Mesendoderm (in vitro differentiated cells): ENCODE results near the gene LRRC17.
"Not testable (repeated sequence)": the region's sequence is repeated elsewhere in the genome, so short reads cannot be mapped to it uniquely, and the experiment has no call there.

Experiments
- DNase-seq: peaks from one replicate; pipeline ENCODE4 v3.0.0; 2013
- H2AK5ac ChIP-seq: 2 replicates; pipeline ENCODE4 v1.6.1; 2013; ENCODE audit warnings: low read length, inconsistent platforms
- H2BK120ac ChIP-seq: 2 replicates; pipeline ENCODE4 v1.6.1; 2013; ENCODE audit warnings: low read depth, mild to moderate bottlenecking, low read length, moderate library complexity, mixed read lengths
- H2BK15ac ChIP-seq: replicated peaks from 2 replicates; pipeline ENCODE4 v1.6.1; 2013; ENCODE audit warnings: low read depth, mild to moderate bottlenecking, moderate library complexity
- H2BK5ac ChIP-seq: 2 replicates; pipeline ENCODE4 v1.6.1; 2013; ENCODE audit warnings: low read length, inconsistent platforms
- H3K18ac ChIP-seq: 2 replicates; pipeline ENCODE4 v1.6.1; 2013; ENCODE audit warnings: mild to moderate bottlenecking, low read length, mixed read lengths
- H3K23ac ChIP-seq: one replicate; pipeline ENCODE4 v1.6.1; 2013; ENCODE audit warnings: low read length
- H3K27ac ChIP-seq: 2 replicates; pipeline ENCODE4 v1.5.1; 2013; ENCODE audit warnings: low read depth, mild to moderate bottlenecking, inconsistent platforms, low read length, moderate library complexity
- H3K27me3 ChIP-seq: 2 replicates; pipeline ENCODE4 v1.6.1; 2013; ENCODE audit warnings: low read length, control low read depth, mild to moderate bottlenecking, inconsistent platforms; ENCODE audit not compliant: insufficient read depth, poor library complexity
- H3K36me3 ChIP-seq: 2 replicates; pipeline ENCODE4 v1.6.1; 2013; ENCODE audit warnings: low read length, inconsistent platforms; ENCODE audit not compliant: control insufficient read depth, insufficient read depth
- H3K4ac ChIP-seq: one replicate; pipeline ENCODE4 v1.6.1; 2013; ENCODE audit warnings: low read depth, mild to moderate bottlenecking, low read length, moderate library complexity
- H3K4me1 ChIP-seq: 2 replicates; pipeline ENCODE4 v1.6.1; 2013; ENCODE audit warnings: low read depth, low read length, inconsistent platforms; ENCODE audit not compliant: control insufficient read depth
- H3K4me2 ChIP-seq: 2 replicates; pipeline ENCODE4 v1.6.1; 2013; ENCODE audit warnings: low read length
- H3K4me3 ChIP-seq: 2 replicates; pipeline ENCODE4 v1.5.1; 2013; ENCODE audit warnings: mild to moderate bottlenecking, low read length
- H3K56ac ChIP-seq: one replicate; pipeline ENCODE4 v1.6.1; 2013; ENCODE audit warnings: low read length
- H3K79me1 ChIP-seq: 2 replicates; pipeline ENCODE4 v1.6.1; 2013; ENCODE audit warnings: low read length, inconsistent platforms
- H3K79me2 ChIP-seq: 2 replicates; pipeline ENCODE4 v1.6.1; 2013; ENCODE audit warnings: mild to moderate bottlenecking, low read length; ENCODE audit not compliant: control insufficient read depth, insufficient read depth
- H3K9ac ChIP-seq: 2 replicates; pipeline ENCODE4 v1.6.1; 2013; ENCODE audit warnings: low read length, inconsistent platforms
- H4K5ac ChIP-seq: one replicate; pipeline ENCODE4 v1.6.1; 2013; ENCODE audit warnings: low read length
- H4K8ac ChIP-seq: one replicate; pipeline ENCODE4 v1.6.1; 2013; ENCODE audit warnings: low read depth, mild to moderate bottlenecking, control low read depth, low read length, moderate library complexity
- WGBS: extraction: QIAGEN DNeasy Blood & Tissue Kit; methylation state at CpG from one replicate; pipeline ENCODE4 v1.1.7; 2013; ENCODE audit warnings: low lambda C conversion rate, missing lambda C conversion rate; ENCODE audit not compliant: insufficient coverage; ENCODE audit errors: extremely low coverage; 5-methylcytosine and 5-hydroxymethylcytosine counted together

LRRC17 gene

DNA sequence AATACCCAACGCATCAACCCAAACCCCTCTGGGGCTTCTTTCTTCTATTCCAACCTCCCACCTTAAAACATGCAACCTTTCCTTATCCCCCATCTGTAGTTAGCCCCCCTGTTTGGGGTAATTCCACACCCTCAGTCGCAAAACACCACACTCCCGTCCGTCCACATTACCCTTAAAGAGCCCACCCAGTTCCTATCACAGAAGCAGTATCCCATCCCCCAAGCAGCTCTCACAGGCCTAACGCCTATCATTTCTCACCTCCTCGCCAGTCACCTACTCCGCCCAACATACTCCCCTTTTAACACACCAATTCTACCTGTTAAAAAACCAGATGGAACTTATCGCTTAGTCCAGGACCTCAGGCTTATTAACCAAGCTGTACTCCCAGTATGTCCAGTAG, 63.7 kb downstream of the LRRC17 start:
- Histone ChIP-seq H2BK5ac (no peak overlapping the region), H4K5ac (no peak overlapping the region), H3K9ac (no peak overlapping the region), H3K27me3 (no peaks in the 10 kb centered on the region), H3K79me2 (no peaks in the 10 kb centered on the region), H2AK5ac (no peak overlapping the region), H3K79me1 (no peaks in the 10 kb centered on the region), H2BK120ac (no peak overlapping the region), H3K4me2 (no peak overlapping the region), H3K4me3 (no peak overlapping the region), H3K4me1 (no peaks in the 10 kb centered on the region), H3K36me3 (no peaks in the 10 kb centered on the region), H3K56ac (no peak overlapping the region), H2BK15ac (no peak overlapping the region), H3K27ac (no peak overlapping the region), H3K18ac (no peak overlapping the region), H3K4ac (no peak overlapping the region), H4K8ac (no peak overlapping the region), H3K23ac (no peak overlapping the region)
- DNase-seq, result no peak
- WGBS, result 100% methylated on average over 3 of the region's 8 CpGs

DNA sequence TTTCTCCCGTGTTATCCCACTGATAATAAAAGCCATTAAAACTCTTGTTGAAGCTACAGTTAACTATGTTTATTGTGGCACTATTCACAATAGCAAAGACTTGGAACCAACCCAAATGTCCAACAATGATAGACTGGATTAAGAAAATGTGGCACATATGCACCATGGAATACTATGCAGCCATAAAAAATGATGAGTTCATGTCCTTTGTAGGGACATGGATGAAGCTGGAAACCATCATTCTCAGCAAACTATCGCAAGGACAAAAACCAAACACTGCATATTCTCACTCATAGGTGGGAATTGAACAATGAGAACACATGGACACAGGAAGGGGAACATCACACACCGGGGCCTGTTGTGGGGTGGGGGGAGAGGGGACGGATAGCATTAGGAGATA, 64.8 kb downstream of the LRRC17 start:
- H3K27me3 ChIP-seq, H3K27ac ChIP-seq, H4K5ac ChIP-seq, H3K18ac ChIP-seq, H3K23ac ChIP-seq, H2BK120ac ChIP-seq, H3K4me1 ChIP-seq, H2AK5ac ChIP-seq, H3K4me2 ChIP-seq, H3K56ac ChIP-seq, H2BK15ac ChIP-seq, H3K4me3 ChIP-seq, H3K79me2 ChIP-seq, H2BK5ac ChIP-seq, H4K8ac ChIP-seq, H3K4ac ChIP-seq, H3K36me3 ChIP-seq, H3K9ac ChIP-seq, H3K79me1 ChIP-seq, DNase-seq: not testable (repeated sequence)
- WGBS, result no CpG with 5 or more reads among the region's 4 CpGs

DNA sequence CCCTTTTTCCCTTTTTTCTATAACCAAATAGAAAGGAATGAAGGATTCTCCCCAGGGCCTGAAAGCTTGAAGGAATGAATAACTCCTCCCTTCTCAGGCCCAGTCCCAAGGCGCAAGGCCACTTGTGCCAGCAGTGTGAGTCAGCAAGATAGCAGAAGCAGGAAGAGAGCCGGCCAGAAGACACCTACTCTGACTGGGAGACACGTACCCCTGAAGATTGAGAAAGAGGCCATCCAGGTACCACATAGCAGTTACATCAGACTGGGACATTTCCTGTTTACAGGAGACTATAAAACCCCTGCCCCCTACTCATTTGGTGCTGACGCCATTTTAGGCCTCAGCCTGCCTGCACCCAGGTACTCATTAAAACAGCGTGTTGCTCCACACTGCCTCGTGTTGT, 65.5 kb downstream of the LRRC17 start:
- WGBS, result no CpG with 5 or more reads among the region's 6 CpGs
- no peak overlapping the region for H2BK120ac ChIP-seq
- H3K4me3 ChIP-seq, result no peak overlapping the region
- H3K79me2 ChIP-seq, result no peaks in the 10 kb centered on the region
- no peak overlapping the region for H3K9ac ChIP-seq
- no peak overlapping the region for H2BK5ac ChIP-seq
- H3K27me3 ChIP-seq, result no peaks in the 10 kb centered on the region
- H3K23ac ChIP-seq, result no peak overlapping the region
- H2AK5ac ChIP-seq, result no peak overlapping the region
- H3K27ac ChIP-seq, result no peak overlapping the region
- peak; percentile 62 for DNase-seq
- no peak overlapping the region for H3K4me2 ChIP-seq
- H3K36me3 ChIP-seq, result no peaks in the 10 kb centered on the region
- H3K18ac ChIP-seq, result no peak overlapping the region
- peak overlapping the region; percentile 65 for H4K8ac ChIP-seq
- no peak overlapping the region for H3K4ac ChIP-seq
- no peak overlapping the region for H2BK15ac ChIP-seq
- H4K5ac ChIP-seq, result no peak overlapping the region
- H3K56ac ChIP-seq, result peak overlapping the region; percentile 38
- H3K79me1 ChIP-seq, result no peaks in the 10 kb centered on the region
- H3K4me1 ChIP-seq, result no peaks in the 10 kb centered on the region

DNA sequence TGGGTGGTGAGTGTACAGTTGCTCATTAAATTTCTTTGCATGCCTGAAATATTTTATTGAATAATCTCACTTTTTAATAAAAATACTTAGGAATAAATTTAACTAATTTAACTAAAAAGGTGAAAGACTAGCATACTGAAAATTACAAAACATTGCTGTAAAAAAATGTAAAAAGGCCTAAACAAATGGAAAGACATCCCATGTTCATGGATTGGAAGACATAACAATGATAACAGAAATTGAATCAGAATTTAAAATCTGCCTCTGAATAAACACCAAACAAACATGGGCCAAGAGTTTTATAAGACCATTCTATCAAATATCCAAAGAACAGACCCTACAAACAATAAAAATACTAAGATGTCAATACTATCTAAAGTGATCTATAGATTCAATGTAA, 66.9 kb downstream of the LRRC17 start:
- Histone ChIP-seq H3K18ac (no peak overlapping the region), H2AK5ac (no peak overlapping the region), H3K4ac (no peak overlapping the region), H3K4me3 (no peak overlapping the region), H3K4me1 (no peaks in the 10 kb centered on the region), H3K27me3 (no peaks in the 10 kb centered on the region), H3K9ac (no peak overlapping the region), H3K79me1 (no peaks in the 10 kb centered on the region), H4K8ac (no peak overlapping the region), H3K4me2 (no peak overlapping the region), H2BK15ac (no peak overlapping the region), H4K5ac (no peak overlapping the region), H2BK120ac (no peak overlapping the region), H3K79me2 (no peaks in the 10 kb centered on the region), H3K56ac (no peak overlapping the region), H2BK5ac (no peak overlapping the region), H3K36me3 (no peaks in the 10 kb centered on the region), H3K23ac (no peak overlapping the region), H3K27ac (no peak overlapping the region)
- DNase-seq, result no peak

DNA sequence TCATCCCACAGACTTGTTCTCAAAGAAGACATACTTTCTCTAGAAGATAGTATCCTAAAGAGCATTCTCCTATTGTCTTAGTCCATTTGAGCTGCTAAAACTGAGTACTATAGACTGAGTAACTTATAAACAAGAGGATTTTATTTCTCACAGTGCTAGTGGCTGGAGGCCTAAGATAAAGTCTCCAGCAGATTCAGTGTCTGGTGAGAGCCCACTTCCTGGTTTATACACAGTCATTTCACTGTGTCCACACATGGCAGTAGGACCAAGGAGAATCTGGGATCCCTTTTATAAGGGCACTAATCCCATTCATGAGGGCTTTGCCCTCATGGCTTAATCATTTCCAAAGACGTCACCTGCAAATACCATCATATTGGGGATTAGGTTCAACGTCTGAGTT, 68.7 kb downstream of the LRRC17 start:
- Histone ChIP-seq H3K4me3 (no peak overlapping the region), H3K23ac (no peak overlapping the region), H3K27me3 (no peaks in the 10 kb centered on the region), H3K9ac (no peak overlapping the region), H3K36me3 (no peaks in the 10 kb centered on the region), H3K4me2 (no peak overlapping the region), H4K5ac (no peak overlapping the region), H2BK15ac (no peak overlapping the region), H4K8ac (no peak overlapping the region), H3K4me1 (no peaks in the 10 kb centered on the region), H3K79me1 (no peaks in the 10 kb centered on the region), H3K27ac (no peak overlapping the region), H3K18ac (no peak overlapping the region), H2AK5ac (no peak overlapping the region), H2BK5ac (no peak overlapping the region), H3K4ac (no peak overlapping the region), H3K56ac (no peak overlapping the region), H3K79me2 (no peaks in the 10 kb centered on the region), H2BK120ac (no peak overlapping the region)
- no CpG with 5 or more reads among the region's 2 CpGs for WGBS
- DNase-seq, result no peak

DNA sequence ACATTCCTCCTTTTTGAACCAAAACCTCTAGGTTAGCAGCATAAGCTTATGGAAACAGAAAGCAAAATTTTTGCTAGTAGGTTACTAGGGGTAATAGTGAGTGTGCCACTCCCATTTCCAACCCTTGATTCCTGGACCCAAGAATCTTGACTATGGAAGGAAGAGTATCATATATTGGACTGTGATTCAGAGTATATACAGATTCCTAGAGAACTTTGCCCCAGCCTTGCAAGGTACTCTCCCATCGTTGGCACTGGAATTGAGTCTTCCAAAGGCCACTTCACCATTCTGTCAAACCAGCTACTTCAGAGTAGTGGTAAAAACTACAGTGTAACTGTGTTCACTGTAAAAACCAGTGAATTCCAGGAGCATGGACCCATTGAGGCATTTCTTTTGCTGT, 69.4 kb downstream of the LRRC17 start:
- Histone ChIP-seq H4K8ac (no peak overlapping the region), H3K79me1 (no peaks in the 10 kb centered on the region), H3K27ac (no peak overlapping the region), H3K79me2 (no peaks in the 10 kb centered on the region), H3K4me3 (no peak overlapping the region), H3K4ac (no peak overlapping the region), H4K5ac (no peak overlapping the region), H2BK120ac (no peak overlapping the region), H3K4me1 (no peaks in the 10 kb centered on the region), H3K56ac (no peak overlapping the region), H2BK5ac (no peak overlapping the region), H2BK15ac (no peak overlapping the region), H3K36me3 (no peaks in the 10 kb centered on the region), H3K23ac (no peak overlapping the region), H2AK5ac (no peak overlapping the region), H3K18ac (no peak overlapping the region), H3K4me2 (no peak overlapping the region), H3K27me3 (no peaks in the 10 kb centered on the region), H3K9ac (no peak overlapping the region)
- no CpG with 5 or more reads among the region's 1 CpG for WGBS
- DNase-seq, result no peak
